Measurements from ENCODE around the gene KIAA0753.

GRCh38 chr17:6684881-6685767 lies 44.6 kb upstream of the KIAA0753 start:
- TF ChIP-seq CREB1 (IDR thresholded peaks at IDR 0.05; ENCODE audit: low read depth) (no peak), TAF1 (IDR thresholded peaks at IDR 0.05; ENCODE audit: low read depth) (no peak), NFIC (IDR thresholded peaks at IDR 0.05) (no peak), EGR1 (IDR thresholded peaks at IDR 0.05) (no peak)
